ENCODE measurements around the gene HRAS. TPM values are rescaled to one million over a fixed set of nuclear protein-coding genes. Genes with fewer than 3 reads are reported as not detected.

HRAS gene
- total and polyA plus RNA-seq, 2 of the 8 experiments (the other 6 are each of a cell fraction or from before 2014, with no cell fraction given): 44.3 to 54.7 TPM

GRCh38 chr11:533586-534395, 1.6 kb downstream of the HRAS start:
- DNase-seq (ENCODE audit: low read depth in 1 of 2, low spot score in 2 of 2) (no peak), FAIRE-seq (no peak)
- ChIA-PET POLR2A (ENCODE audit: partially characterized antibody) (interaction anchor here (1.0 to 1.2 kb wide), 3 partner anchors 28 to 165 kb away, joined by 3 to 5 read pairs (median 4); partner anchors contain the start of gene B4GALNT4), CTCF (ENCODE audit: partially characterized antibody) (interaction anchor here (1.3 to 1.6 kb wide), 2 partner anchors 12 to 16 kb away, joined by 4 to 5 read pairs; no protein-coding TSS in a partner anchor)
- H2BK20ac ChIP-seq (ENCODE audit: low read length): no peak overlapping the region
- H3K18ac ChIP-seq (ENCODE audit: extremely low read depth, low read length): no peak overlapping the region
- no peak overlapping the region for H4K5ac ChIP-seq (ENCODE audit: insufficient read length, low read depth, low read length)
- H3K36me3 ChIP-seq (ENCODE audit: control insufficient read depth in 2 of 4, insufficient read depth in 4 of 4, low read length in 3 of 4): peaks cover 0 to 15% (median 6%) of the 10 kb centered on the region in 4 experiments; a peak in 5 of 8 replicates
- peak overlapping the region in 3 of 4 experiments; percentile 70 to 77 (median 70); a peak in 4 of 8 replicates for H3K4me3 ChIP-seq (ENCODE audit: extremely low read depth in 1 of 4, insufficient read depth in 2 of 4, low read depth in 3 of 4, low read length in 4 of 4)
- peaks cover 21% of the 10 kb centered on the region; the same call in 1 of the 2 replicates for H3K23me2 ChIP-seq (ENCODE audit: low read depth, low read length)
- no peak overlapping the region for H2BK120ac ChIP-seq (replicated peaks; ENCODE audit: low read depth, low read length)
- H3K4ac ChIP-seq (replicated peaks; ENCODE audit: insufficient read length, low read depth, low read length): no peak overlapping the region
- no peak overlapping the region for H2AK5ac ChIP-seq (ENCODE audit: low read depth, low read length)
- H4K20me1 ChIP-seq (replicated peaks in 1 of 2; ENCODE audit: control insufficient read depth in 1 of 2, insufficient read depth in 2 of 2, low read length in 2 of 2): peaks cover 7 to 11% of the 10 kb centered on the region in 2 experiments
- H3K4me2 ChIP-seq (ENCODE audit: insufficient read depth in 1 of 2, low read depth in 2 of 2, low read length in 2 of 2): peak overlapping the region; percentile 48 to 72
- no peaks in the 10 kb centered on the region for H3K9me3 ChIP-seq (ENCODE audit: insufficient read depth in 2 of 2, low read depth in 1 of 2, low read length in 1 of 2)
- H3K56ac ChIP-seq (replicated peaks; ENCODE audit: insufficient read length, low read depth, low read length): no peak overlapping the region
- no peak overlapping the region for H3K9ac ChIP-seq (replicated peaks in 1 of 4; ENCODE audit: extremely low read depth in 1 of 4, low read depth in 3 of 4, low read length in 3 of 4)
- H4K8ac ChIP-seq (ENCODE audit: extremely low read depth, insufficient read depth, low read length): peak overlapping the region; percentile 57
- peaks cover 0 to 16% (median 6%) of the 10 kb centered on the region in 4 experiments; a peak in 5 of 7 replicates for H3K27me3 ChIP-seq (replicated peaks in 1 of 4; ENCODE audit: control insufficient read depth in 3 of 4, extremely low read depth in 1 of 4, insufficient read depth in 3 of 4, low read length in 3 of 4)
- H3K23ac ChIP-seq (ENCODE audit: insufficient read length): no peak overlapping the region
- no peak overlapping the region for H2BK5ac ChIP-seq (ENCODE audit: low read depth, low read length)
- peaks cover 0 to 17% (median 10%) of the 10 kb centered on the region in 4 experiments; a peak in 5 of 7 replicates for H3K4me1 ChIP-seq (replicated peaks in 1 of 4; ENCODE audit: control insufficient read depth in 3 of 4, insufficient read depth in 4 of 4, low read length in 3 of 4)
- H3K79me2 ChIP-seq (ENCODE audit: control insufficient read depth in 1 of 2, insufficient read depth in 2 of 2, low read length in 2 of 2): no peaks in the 10 kb centered on the region
- H3K79me1 ChIP-seq (ENCODE audit: low read depth, low read length): no peaks in the 10 kb centered on the region
- no peak overlapping the region; the same call in 1 of the 2 replicates for H3K27ac ChIP-seq (ENCODE audit: low read depth, low read length)
- WGBS, 2 experiments (ENCODE audit: extremely low coverage in 1 of 2, insufficient coverage in 1 of 2, insufficient read length in 1 of 2, insufficient replicate concordance in 2 of 2, low coverage in 1 of 2, low lambda C conversion rate in 2 of 2, missing lambda C conversion rate in 1 of 2): 91% methylated on average over 36 of the region's 37 CpGs; no CpG with 5 or more reads in 1 of the 2 experiments
- no peak overlapping the region for H3K14ac ChIP-seq (ENCODE audit: insufficient read length)
- H4K91ac ChIP-seq (replicated peaks; ENCODE audit: insufficient read length, low read length): no peak overlapping the region
- H2BK12ac ChIP-seq (ENCODE audit: low read depth, low read length): no peak overlapping the region
- no peak overlapping the region for H2BK15ac ChIP-seq (ENCODE audit: low read length)
- no peak overlapping the region for H2AFZ ChIP-seq (ENCODE audit: low read length)
- TF ChIP-seq CHD1 (IDR thresholded peaks at IDR 0.05; ENCODE audit: low read depth, low read length) (no peak), E2F6 (IDR thresholded peaks at IDR 0.05) (no peak), HDAC6 (IDR thresholded peaks at IDR 0.05; ENCODE audit: low read depth, low read length) (no peak)

Measured in H1 (cell line).